D721Med (cell line): ENCODE results near the gene USP19.
A peak's percentile ranks its signal among the peaks of the same experiment; 100 is the strongest.

Experiments used
- DNase-seq: peaks from one replicate; pipeline ENCODE4 v3.0.0; 2011; ENCODE audit warnings: low spot score; ENCODE audit not compliant: insufficient read length
- FAIRE-seq: peaks from 2 replicates; lab custom pipeline; 2011; peaks lifted over from hg19 to GRCh38; lab: Jason Lieb, UNC
- TF ChIP-seq, protein P1 (sequence below): IDR thresholded peaks from 2 replicates; pipeline ENCODE4 v1.5.1; 2012; ENCODE audit warnings: mild to moderate bottlenecking, control low read depth; ENCODE audit not compliant: insufficient read depth; ENCODE audit errors: missing control alignments

The USP19 gene

DNA sequence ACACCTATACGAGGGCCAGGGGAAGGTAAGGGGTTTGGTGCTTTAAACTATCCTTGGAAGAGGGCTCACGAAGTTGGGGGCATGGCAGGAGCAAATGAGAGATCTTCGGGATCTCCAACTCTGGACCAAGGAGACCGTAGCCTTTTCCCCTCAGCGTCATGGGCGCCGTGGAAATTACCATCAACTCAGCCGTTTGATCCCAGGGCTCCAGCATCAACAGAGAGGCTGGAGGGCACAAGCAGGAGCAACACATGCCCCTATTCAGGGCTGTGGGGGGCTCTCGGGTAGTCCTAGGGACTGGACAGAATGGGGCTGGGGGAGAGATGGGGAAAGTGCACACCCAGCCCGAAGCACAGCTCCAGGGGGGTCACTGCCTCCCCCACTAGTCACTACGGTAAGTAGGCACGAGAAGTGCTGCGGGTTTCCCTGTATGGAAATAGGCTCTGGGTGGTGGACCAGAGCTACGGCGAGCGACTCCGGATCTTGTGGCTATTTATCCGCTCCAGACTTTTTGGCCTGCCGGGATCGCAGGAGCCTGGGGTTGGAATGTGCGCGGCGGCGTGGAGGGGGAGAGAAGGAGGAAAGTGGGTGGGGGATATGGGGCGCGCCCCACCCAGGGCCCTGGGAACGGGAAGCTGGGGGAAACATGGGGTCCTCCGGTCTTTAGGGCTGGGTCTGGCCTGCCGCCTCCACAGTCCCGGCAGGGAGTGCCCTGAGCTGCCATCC is 12.8 kb upstream of the USP19 start:
- DNase-seq = peak; percentile 95
- FAIRE-seq = no peak
- TF ChIP-seq, protein P1, sequence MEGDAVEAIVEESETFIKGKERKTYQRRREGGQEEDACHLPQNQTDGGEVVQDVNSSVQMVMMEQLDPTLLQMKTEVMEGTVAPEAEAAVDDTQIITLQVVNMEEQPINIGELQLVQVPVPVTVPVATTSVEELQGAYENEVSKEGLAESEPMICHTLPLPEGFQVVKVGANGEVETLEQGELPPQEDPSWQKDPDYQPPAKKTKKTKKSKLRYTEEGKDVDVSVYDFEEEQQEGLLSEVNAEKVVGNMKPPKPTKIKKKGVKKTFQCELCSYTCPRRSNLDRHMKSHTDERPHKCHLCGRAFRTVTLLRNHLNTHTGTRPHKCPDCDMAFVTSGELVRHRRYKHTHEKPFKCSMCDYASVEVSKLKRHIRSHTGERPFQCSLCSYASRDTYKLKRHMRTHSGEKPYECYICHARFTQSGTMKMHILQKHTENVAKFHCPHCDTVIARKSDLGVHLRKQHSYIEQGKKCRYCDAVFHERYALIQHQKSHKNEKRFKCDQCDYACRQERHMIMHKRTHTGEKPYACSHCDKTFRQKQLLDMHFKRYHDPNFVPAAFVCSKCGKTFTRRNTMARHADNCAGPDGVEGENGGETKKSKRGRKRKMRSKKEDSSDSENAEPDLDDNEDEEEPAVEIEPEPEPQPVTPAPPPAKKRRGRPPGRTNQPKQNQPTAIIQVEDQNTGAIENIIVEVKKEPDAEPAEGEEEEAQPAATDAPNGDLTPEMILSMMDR = peak; percentile 9

GRCh38 chr3:49132437-49133225 is 12.0 kb upstream of the USP19 start, which contains the start of gene LAMB2:
TSS of gene LAMB2 (minus strand) at chr3:49133050. CDS start at chr3:49132867, 183 bp downstream.
- DNase-seq (peak; percentile 85), FAIRE-seq (no peak)
- TF ChIP-seq, protein P1 = peak; percentile 22

DNA sequence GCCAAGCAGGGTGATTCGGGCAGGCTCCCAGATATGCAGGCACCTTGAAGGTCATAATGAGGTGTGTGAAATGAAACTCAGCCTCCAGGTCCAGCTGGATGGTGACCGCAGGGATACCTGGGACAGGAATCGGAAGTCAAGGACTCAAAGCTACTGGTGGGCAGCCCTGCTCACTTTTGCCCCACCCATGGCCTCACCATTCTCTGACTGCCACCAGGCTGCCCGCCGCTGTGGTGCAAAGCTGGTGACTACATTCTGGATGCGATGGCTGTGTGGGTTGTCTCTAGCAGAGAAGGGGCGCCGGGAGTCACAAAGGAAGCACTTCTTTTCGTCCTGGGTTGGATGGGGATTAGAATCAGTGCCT is 11.4 kb upstream of the USP19 start:
- DNase-seq (no peak), FAIRE-seq (no peak)
- TF ChIP-seq, protein P1 = no peak

GRCh38 chr3:49131576-49131975 is 11.0 kb upstream of the USP19 start:
- TF ChIP-seq, protein P1 = no peak
- FAIRE-seq (no peak), DNase-seq (no peak)

GRCh38 chr3:49131040-49131439 is 10.4 kb upstream of the USP19 start:
- TF ChIP-seq, protein P1 = no peak
- no peak for DNase-seq
- FAIRE-seq = no peak

DNA sequence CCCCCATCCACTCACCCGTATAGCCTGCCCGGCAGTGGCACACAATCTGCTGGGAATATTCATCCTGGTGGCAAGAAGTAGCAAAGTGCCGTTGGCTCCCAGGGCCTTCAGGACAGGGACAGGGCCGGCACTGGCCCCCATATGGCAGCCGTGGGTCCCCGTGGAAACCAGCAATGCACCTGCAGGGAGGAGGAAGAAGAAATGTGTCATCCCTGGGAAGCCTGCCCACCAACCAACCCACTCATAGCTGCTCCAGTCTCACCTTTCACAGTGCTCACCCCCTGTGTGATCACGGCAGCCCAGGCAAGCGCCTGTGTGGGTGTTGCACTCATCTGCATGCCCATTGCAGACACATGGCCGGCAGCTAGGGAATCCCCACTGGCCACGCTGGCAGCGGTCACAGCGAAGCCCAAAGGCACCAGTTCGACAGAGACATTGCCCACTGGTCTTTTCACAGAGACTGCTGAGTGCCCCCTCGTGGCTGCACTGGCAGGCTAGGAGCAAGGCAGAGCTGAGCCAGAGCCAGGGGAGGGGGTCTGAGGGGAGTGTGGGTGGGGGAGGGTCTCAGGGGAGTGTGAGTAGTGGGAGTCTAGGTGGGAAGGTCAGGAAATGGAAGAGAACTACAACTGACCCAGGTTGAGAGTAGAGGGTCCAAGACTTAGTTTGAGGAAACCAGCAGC is 4.5 kb upstream of the USP19 start:
- DNase-seq = no peak
- FAIRE-seq = no peak
- TF ChIP-seq, protein P1 = peak; percentile 25

- no peak for FAIRE-seq
- TF ChIP-seq, protein P1 = no peak
- no peak for DNase-seq
These were observed 3.6 kb upstream of the USP19 start for GRCh38 chr3:49124203-49124602.
